HepG2 (cell line): Measurements from ENCODE around the gene GPC6. TPM values are rescaled to one million over a fixed set of nuclear protein-coding genes. Genes with fewer than 3 reads are reported as not detected.

Experiments used
- ATAC-seq: fragments of 200-7000 bp; cut with Tn5 transposase; 3 replicates; pipeline ENCODE4 v1.9.1; 2020; ENCODE audit warnings: mild to moderate bottlenecking, moderate library complexity
- BruUV-seq: library from RNA; stranded (reverse); fragments of 400-500 nt; replicated peaks from 2 replicates; lab custom pipeline; 2021; lab: Mats Ljungman, UMichigan
- CTCF ChIA-PET: fragments of 300-600 bp; formaldehyde crosslinking; extraction: SDS; loops from one replicate; lab custom pipeline; 2021; ENCODE audit warnings: low total read pairs, inconsistent platforms, low intra/inter-chr PET ratio; lab: Yijun Ruan, JAX
- POLR2A ChIA-PET: fragments of 350-600 bp; sonication (Branson Sonifier 250); formaldehyde crosslinking; loops from one replicate; lab custom pipeline; 2020; ENCODE audit warnings: antibody characterized with exemption, inconsistent platforms; lab: Yijun Ruan, JAX
- DNase-seq: peaks from one replicate; pipeline ENCODE4 v3.0.0-alpha.2; 2015; ENCODE audit warnings: low spot score
- FAIRE-seq: peaks from 3 replicates; lab custom pipeline; 2011; peaks lifted over from hg19 to GRCh38; lab: Jason Lieb, UNC
- H2AFZ ChIP-seq: one replicate; pipeline ENCODE4 v1.6.1; 2011; ENCODE audit warnings: low read length, inconsistent platforms
- H3K27ac ChIP-seq: fragments of 300-600 bp; 3 replicates; pipeline ENCODE4 v1.8.0; 2011; ENCODE audit warnings: mixed run types, mild to moderate bottlenecking, mixed read lengths, low read length, inconsistent platforms; ENCODE audit not compliant: insufficient read depth; ENCODE audit errors: extremely low read length
- H3K27me3 ChIP-seq, 2 experiments: fragments of 200-600 bp in 1 of 2; 2 replicates in 1 of 2; 3 replicates in 1 of 2; pipeline versions ENCODE4 v1.6.0 to v1.8.0; 2011; ENCODE audit warnings: low read length in 2 of 2, mild to moderate bottlenecking in 2 of 2, moderate library complexity in 2 of 2, inconsistent platforms in 1 of 2; ENCODE audit not compliant: insufficient read depth in 2 of 2, control insufficient read depth in 1 of 2
- H3K36me3 ChIP-seq, 2 experiments: fragments of 200-600 bp in 1 of 2; replicated peaks in 1 of 2; 2 replicates in 1 of 2; 3 replicates in 1 of 2; pipeline versions ENCODE4 v1.5.1 to v1.8.0; 2011; ENCODE audit warnings: low read length in 2 of 2, inconsistent platforms in 1 of 2; ENCODE audit not compliant: insufficient read depth in 2 of 2, control insufficient read depth in 1 of 2
- H3K4me1 ChIP-seq: 2 replicates; pipeline ENCODE4 v1.5.1; 2012; ENCODE audit warnings: low read length, inconsistent platforms; ENCODE audit not compliant: insufficient read depth
- H3K4me2 ChIP-seq: 2 replicates; pipeline ENCODE4 v1.6.0; 2011; ENCODE audit warnings: low read depth, low read length, inconsistent platforms
- H3K4me3 ChIP-seq, 3 experiments: fragments of 200-600 bp in 1 of 3; sonication (generic), shearing (Covaris generic) in 1 of 3; replicated peaks in 1 of 3; 2 replicates each; pipeline ENCODE4 v1.5.1; 2011 to 2016; ENCODE audit warnings: low read length in 3 of 3, inconsistent platforms in 2 of 3, low read depth in 2 of 3, mild to moderate bottlenecking in 2 of 3, control low read depth in 1 of 3, mixed read lengths in 1 of 3; ENCODE audit not compliant: insufficient read depth in 1 of 3
- H3K79me2 ChIP-seq: one replicate; pipeline ENCODE4 v1.6.1; 2011; ENCODE audit warnings: low read length, inconsistent platforms; ENCODE audit not compliant: insufficient read depth
- H3K9ac ChIP-seq: 2 replicates; pipeline ENCODE4 v1.6.0; 2011; ENCODE audit warnings: mild to moderate bottlenecking, low read depth, low read length, inconsistent platforms; ENCODE audit not compliant: insufficient read depth
- H3K9me3 ChIP-seq: 2 replicates; pipeline ENCODE4 v1.5.1; 2012; ENCODE audit warnings: mild to moderate bottlenecking, low read length
- H4K20me1 ChIP-seq: 2 replicates; pipeline ENCODE4 v1.6.0; 2011; ENCODE audit warnings: inconsistent platforms, mild to moderate bottlenecking, low read length, moderate library complexity; ENCODE audit not compliant: insufficient read depth
- AKAP8 ChIP-seq: sonication (generic); formaldehyde crosslinking; IDR thresholded peaks from 2 replicates; pipeline ENCODE4 v1.5.1; 2020; ENCODE audit warnings: mild to moderate bottlenecking, missing genetic modification reagents
- ATF1 ChIP-seq: IDR thresholded peaks from 2 replicates; pipeline ENCODE4 v1.6.1; 2016; ENCODE audit warnings: mild to moderate bottlenecking, control low read depth
- ESRRA ChIP-seq: sonication (generic); formaldehyde crosslinking; IDR thresholded peaks from 2 replicates; pipeline ENCODE4 v1.5.1; 2020; ENCODE audit warnings: mild to moderate bottlenecking, low read depth, missing genetic modification reagents
- GATAD1 ChIP-seq: IDR thresholded peaks from 2 replicates; pipeline ENCODE4 v1.6.1; 2016; ENCODE audit warnings: missing genetic modification reagents, missing compliant biosample characterization
- JUND ChIP-seq: sonication (generic); formaldehyde crosslinking; IDR thresholded peaks from 2 replicates; pipeline ENCODE4 v1.8.0; 2022; ENCODE audit warnings: mild to moderate bottlenecking, missing genetic modification reagents
- RFXANK ChIP-seq: IDR thresholded peaks from 2 replicates; pipeline ENCODE4 v1.6.1; 2016
- SOX6 ChIP-seq, 2 experiments: fragments of 450-650 bp in 1 of 2; sonication (generic) in 1 of 2; formaldehyde crosslinking in 1 of 2; IDR thresholded peaks; 2 replicates each; pipeline versions ENCODE4 v1.4.0 to v1.6.1; 2017 to 2020; ENCODE audit warnings: antibody characterized with exemption in 1 of 2, mild to moderate bottlenecking in 1 of 2, missing genetic modification reagents in 1 of 2
- ZEB1 ChIP-seq: IDR thresholded peaks from 2 replicates; pipeline ENCODE4 v1.6.1; 2012; ENCODE audit warnings: mild to moderate bottlenecking, low read depth, inconsistent platforms; ENCODE audit not compliant: insufficient replicate concordance
- ZNF383 ChIP-seq: sonication (generic); formaldehyde crosslinking; IDR thresholded peaks from 2 replicates; pipeline ENCODE4 v1.4.0; 2020; ENCODE audit warnings: missing genetic modification reagents, mild to moderate bottlenecking, borderline replicate concordance
- ZNF567 ChIP-seq: sonication (generic); formaldehyde crosslinking; IDR thresholded peaks from 2 replicates; pipeline ENCODE4 v1.8.1; 2023; ENCODE audit warnings: mild to moderate bottlenecking, missing genetic modification reagents, borderline replicate concordance
- ZNF569 ChIP-seq: sonication (generic); formaldehyde crosslinking; IDR thresholded peaks from 2 replicates; pipeline ENCODE4 v1.5.0; 2020; ENCODE audit warnings: mild to moderate bottlenecking, missing genetic modification reagents, moderate library complexity, borderline replicate concordance
- ZSCAN9 ChIP-seq: IDR thresholded peaks from 2 replicates; pipeline ENCODE4 v1.6.1; 2016; ENCODE audit warnings: borderline replicate concordance
- WGBS: methylation state at CpG from one replicate; pipeline ENCODE4 v1.1.6; 2017; ENCODE audit warnings: low lambda C conversion rate; 5-methylcytosine and 5-hydroxymethylcytosine counted together
- in situ Hi-C: cut with HindIII; loops from 2 replicates; pipeline ENCODE4 v1.10.0; 2017; ENCODE audit warnings: low pct_unique_long_range_greater_than_20kb; ENCODE audit not compliant: extremely low pct_ligation_motif_present
- intact Hi-C: fragments of 100-400 bp; cut with micrococcal nuclease; formaldehyde crosslinking; loops from one replicate; pipeline ENCODE4 v1.10.0; 2022; ENCODE audit not compliant: unreplicated experiment
- polyA plus RNA-seq, 8 experiments: library from polyadenylated mRNA; depleted of rRNA in 3 of 8; stranded (reverse) in 7 of 8; unstranded in 1 of 8; fragments of >200 nt; fragmentation: Illumina TruSeq in 4 of 8; extraction: Trizol in 4 of 8; gene quantifications; 2 replicates each; pipeline versions ENCODE4 v1.2.1 to v1.2.3, GENCODE V29; 2011 to 2016; ENCODE audit warnings: low read depth in 4 of 8, missing spikeins in 1 of 8, mixed read lengths in 1 of 8; ENCODE audit not compliant: insufficient read depth in 1 of 8
- total RNA-seq, 5 experiments: library from RNA; depleted of rRNA; stranded (reverse); fragments of >200 nt; fragmentation: Illumina TruSeq; extraction: Trizol; gene quantifications; 2 replicates each; pipeline ENCODE4 v1.2.3, GENCODE V29; 2016; ENCODE audit warnings: low read depth in 1 of 5
- TF ChIP-seq, protein P1 (sequence below): sonication (generic); formaldehyde crosslinking; IDR thresholded peaks from 2 replicates; pipeline ENCODE4 v1.4.0; 2020; ENCODE audit warnings: missing genetic modification reagents, borderline replicate concordance
- TF ChIP-seq, protein P2 (sequence below): IDR thresholded peaks from 2 replicates; pipeline ENCODE4 v1.6.1; 2016; ENCODE audit warnings: low read depth, borderline replicate concordance

Gene GPC6
- total and polyA plus RNA-seq, 2 of the 13 experiments (the other 11 are each of a cell fraction or from before 2014, with no cell fraction given): 24.5 to 33.9 TPM

DNA sequence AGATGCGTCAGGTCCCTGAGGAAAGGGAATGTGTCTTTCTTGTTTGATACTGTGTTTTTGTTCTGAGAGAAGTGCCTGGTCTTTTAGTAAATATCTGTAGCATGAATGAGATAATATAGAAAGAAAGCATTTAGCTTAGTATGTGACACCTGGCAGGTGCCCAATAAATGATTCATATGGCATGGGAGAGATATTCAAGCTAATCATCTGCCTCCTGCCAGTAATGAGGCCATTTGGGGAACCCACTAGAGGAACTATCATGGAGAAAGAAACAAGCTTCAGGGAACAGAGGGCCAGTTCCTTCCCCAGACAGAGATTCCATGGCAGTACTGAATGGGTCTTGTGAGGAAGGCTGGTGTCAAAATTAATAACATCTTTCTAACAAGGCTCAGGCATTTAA lies 648.9 kb downstream of the GPC6 start:
- Histone ChIP-seq H3K27me3 (no peaks in the 10 kb centered on the region), H3K27ac (no peak overlapping the region), H3K4me2 (no peak overlapping the region), H3K4me3 (no peak overlapping the region), H3K4me1 (no peaks in the 10 kb centered on the region), H3K79me2 (no peaks in the 10 kb centered on the region), H4K20me1 (no peaks in the 10 kb centered on the region), H2AFZ (no peak overlapping the region), H3K9me3 (peaks cover 9% of the 10 kb centered on the region; the same call in 1 of the 2 replicates), H3K36me3 (no peaks in the 10 kb centered on the region)
- DNase-seq (no peak), FAIRE-seq (no peak), ATAC-seq (no peak)
- CTCF ChIA-PET: no interaction called here
- BruUV-seq: no TSS peak
- intact Hi-C loops (no loop called here), in situ Hi-C loops (no loop called here)
- 100% methylated on average over 1 of the region's 1 CpG for WGBS
- TF ChIP-seq SOX6 (IDR thresholded peaks at IDR 0.05) (no peak), SOX6 (CRISPR knock-in tag; IDR thresholded peaks at IDR 0.05) (no peak), ESRRA (CRISPR knock-in tag) (no peak), ZSCAN9 (no peak), RFXANK (CRISPR knock-in tag) (no peak), ATF1 (CRISPR knock-in tag) (no peak), ZNF567 (no peak), ZNF383 (CRISPR knock-in tag) (no peak), AKAP8 (CRISPR knock-in tag) (no peak), ZEB1 (no peak), GATAD1 (CRISPR knock-in tag) (no peak), JUND (CRISPR knock-in tag) (no peak), ZNF569 (CRISPR knock-in tag) (no peak)
- TF ChIP-seq, protein P1, sequence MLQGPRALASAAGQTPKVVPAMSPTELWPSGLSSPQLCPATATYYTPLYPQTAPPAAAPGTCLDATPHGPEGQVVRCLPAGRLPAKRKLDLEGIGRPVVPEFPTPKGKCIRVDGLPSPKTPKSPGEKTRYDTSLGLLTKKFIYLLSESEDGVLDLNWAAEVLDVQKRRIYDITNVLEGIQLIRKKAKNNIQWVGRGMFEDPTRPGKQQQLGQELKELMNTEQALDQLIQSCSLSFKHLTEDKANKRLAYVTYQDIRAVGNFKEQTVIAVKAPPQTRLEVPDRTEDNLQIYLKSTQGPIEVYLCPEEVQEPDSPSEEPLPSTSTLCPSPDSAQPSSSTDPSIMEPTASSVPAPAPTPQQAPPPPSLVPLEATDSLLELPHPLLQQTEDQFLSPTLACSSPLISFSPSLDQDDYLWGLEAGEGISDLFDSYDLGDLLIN (CRISPR knock-in tag): no peak
- TF ChIP-seq, protein P2, sequence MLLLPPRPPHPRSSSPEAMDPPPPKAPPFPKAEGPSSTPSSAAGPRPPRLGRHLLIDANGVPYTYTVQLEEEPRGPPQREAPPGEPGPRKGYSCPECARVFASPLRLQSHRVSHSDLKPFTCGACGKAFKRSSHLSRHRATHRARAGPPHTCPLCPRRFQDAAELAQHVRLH (CRISPR knock-in tag): no peak
- TF ChIP-seq, all 625 proteins: peak for 0
- POLR2A ChIA-PET: no interaction called here
- no peak overlapping the region for H3K9ac ChIP-seq
